Calu3 (cell line): Measurements from ENCODE around the gene EVA1C. TPM values are rescaled to one million over a fixed set of nuclear protein-coding genes. Genes with fewer than 3 reads are reported as not detected.
"Not testable (repeated sequence)": the region's sequence is repeated elsewhere in the genome, so short reads cannot be mapped to it uniquely, and the experiment has no call there.

Source experiments
- BruUV-seq: library from RNA; stranded (reverse); fragments of 400-500 nt; replicated peaks from 2 replicates; lab custom pipeline; 2021; lab: Mats Ljungman, UMichigan
- CTCF ChIA-PET: fragments of 300-600 bp; sonication (Branson Sonifier 250); formaldehyde crosslinking; loops from one replicate; lab custom pipeline; 2022; ENCODE audit warnings: antibody characterized with exemption; lab: Charles Lee
- DNase-seq: peaks from one replicate; pipeline ENCODE4 v3.0.0; 2022
- H3K27ac Mint-ChIP-seq: one replicate; pipeline ENCODE4 v1.8.0; 2022; ENCODE audit warnings: mixed read lengths; ENCODE audit not compliant: unreplicated experiment
- H3K27me3 Mint-ChIP-seq: one replicate; pipeline ENCODE4 v1.8.0; 2022; ENCODE audit warnings: mixed read lengths; ENCODE audit not compliant: unreplicated experiment
- H3K36me3 Mint-ChIP-seq: one replicate; pipeline ENCODE4 v1.8.0; 2022; ENCODE audit warnings: mild to moderate bottlenecking, moderate library complexity, mixed read lengths; ENCODE audit not compliant: insufficient read depth, unreplicated experiment
- H3K4me1 Mint-ChIP-seq: one replicate; pipeline ENCODE4 v1.8.0; 2022; ENCODE audit warnings: mild to moderate bottlenecking, low read depth, mixed read lengths; ENCODE audit not compliant: unreplicated experiment
- H3K4me3 Mint-ChIP-seq: one replicate; pipeline ENCODE4 v1.8.0; 2022; ENCODE audit warnings: mild to moderate bottlenecking, low read depth, moderate library complexity, mixed read lengths; ENCODE audit not compliant: unreplicated experiment
- H3K9me3 Mint-ChIP-seq: one replicate; pipeline ENCODE4 v1.8.0; 2022; ENCODE audit warnings: low read depth, mixed read lengths; ENCODE audit not compliant: unreplicated experiment
- intact Hi-C: fragments of 100-400 bp; cut with micrococcal nuclease; formaldehyde crosslinking; loops from one replicate; pipeline ENCODE4 v1.10.0; 2022; ENCODE audit not compliant: unreplicated experiment
- total RNA-seq: library from RNA; stranded (reverse); gene quantifications from 2 replicates; pipeline ENCODE4 v1.2.3, GENCODE V29; 2022
- TF ChIP-seq, protein P1 (sequence below): fragments of 200-600 bp; IDR thresholded peaks from one replicate; pipeline ENCODE4 v1.8.0; 2022; ENCODE audit warnings: antibody characterized with exemption; ENCODE audit not compliant: unreplicated experiment

Gene EVA1C
- total RNA-seq, 1 experiment from 2014 or later, result 1.4 TPM

DNA sequence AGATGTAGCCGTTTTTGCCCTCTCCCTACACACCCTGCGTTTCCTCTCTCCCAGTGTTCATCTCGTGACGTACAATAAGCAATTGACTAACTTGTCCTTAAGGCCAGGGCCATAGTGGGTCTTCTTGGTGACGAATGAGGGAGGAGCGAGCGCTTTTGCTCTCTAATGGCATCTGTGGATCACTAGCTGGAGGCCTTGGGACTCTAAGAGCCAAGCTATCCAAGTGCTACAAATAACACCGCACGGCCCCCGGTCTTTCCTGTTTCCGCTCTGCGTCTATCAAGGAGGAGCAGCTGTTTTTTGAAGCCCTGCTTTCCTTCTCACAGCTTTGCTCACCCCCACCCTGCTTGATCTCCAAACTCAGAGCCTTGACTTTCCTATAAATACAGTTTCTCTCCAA is 25.2 kb downstream of the EVA1C start:
- Mint-ChIP-seq H3K36me3 (peaks cover 9% of the 10 kb centered on the region), H3K9me3 (no peaks in the 10 kb centered on the region), H3K4me3 (no peak overlapping the region), H3K27ac (no peak overlapping the region), H3K4me1 (peaks cover 11% of the 10 kb centered on the region), H3K27me3 (peaks cover 43% of the 10 kb centered on the region)
- intact Hi-C loops, result no loop called here
- CTCF ChIA-PET, result no interaction called here
- DNase-seq, result no peak
- BruUV-seq, result no TSS peak
- TF ChIP-seq, protein P1, sequence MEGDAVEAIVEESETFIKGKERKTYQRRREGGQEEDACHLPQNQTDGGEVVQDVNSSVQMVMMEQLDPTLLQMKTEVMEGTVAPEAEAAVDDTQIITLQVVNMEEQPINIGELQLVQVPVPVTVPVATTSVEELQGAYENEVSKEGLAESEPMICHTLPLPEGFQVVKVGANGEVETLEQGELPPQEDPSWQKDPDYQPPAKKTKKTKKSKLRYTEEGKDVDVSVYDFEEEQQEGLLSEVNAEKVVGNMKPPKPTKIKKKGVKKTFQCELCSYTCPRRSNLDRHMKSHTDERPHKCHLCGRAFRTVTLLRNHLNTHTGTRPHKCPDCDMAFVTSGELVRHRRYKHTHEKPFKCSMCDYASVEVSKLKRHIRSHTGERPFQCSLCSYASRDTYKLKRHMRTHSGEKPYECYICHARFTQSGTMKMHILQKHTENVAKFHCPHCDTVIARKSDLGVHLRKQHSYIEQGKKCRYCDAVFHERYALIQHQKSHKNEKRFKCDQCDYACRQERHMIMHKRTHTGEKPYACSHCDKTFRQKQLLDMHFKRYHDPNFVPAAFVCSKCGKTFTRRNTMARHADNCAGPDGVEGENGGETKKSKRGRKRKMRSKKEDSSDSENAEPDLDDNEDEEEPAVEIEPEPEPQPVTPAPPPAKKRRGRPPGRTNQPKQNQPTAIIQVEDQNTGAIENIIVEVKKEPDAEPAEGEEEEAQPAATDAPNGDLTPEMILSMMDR, result no peak

DNA sequence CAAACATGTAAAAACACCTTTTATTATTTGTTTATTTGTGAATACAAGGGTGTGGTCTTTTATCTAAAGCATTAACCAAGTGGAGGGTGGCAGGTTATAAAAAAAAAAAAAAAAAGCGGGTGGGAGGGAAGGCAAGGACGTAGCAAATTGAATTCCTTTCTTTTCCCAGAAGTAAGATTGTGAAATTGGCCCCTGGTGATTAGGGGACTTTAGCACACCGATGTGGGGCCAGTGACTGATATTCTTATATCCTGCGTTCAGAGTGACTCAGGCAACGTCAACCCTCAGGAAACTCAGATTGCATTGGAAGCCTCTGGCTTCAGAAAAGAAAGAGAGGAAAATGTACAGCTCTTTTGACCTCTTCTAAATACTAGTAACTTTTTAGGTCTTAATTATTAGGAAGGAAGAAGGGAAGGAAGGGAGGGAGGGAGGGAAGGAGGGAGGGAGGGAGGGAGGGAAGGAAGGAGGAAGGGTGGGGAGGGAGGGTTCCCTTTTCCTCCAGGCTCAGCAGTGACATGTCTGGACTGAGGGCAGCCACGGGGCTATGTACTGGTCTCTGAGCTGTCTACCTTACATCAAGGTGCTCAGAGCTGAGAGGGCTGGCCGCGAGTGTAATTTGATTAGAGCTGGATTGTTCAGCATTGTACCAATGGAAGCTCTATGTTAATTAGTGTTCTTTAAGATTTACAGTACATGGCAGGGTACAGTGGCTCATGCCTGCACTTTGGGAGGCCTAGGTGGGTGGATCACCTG is 30.2 kb downstream of the EVA1C start:
- Mint-ChIP-seq H3K9me3 (peaks cover 4% of the 10 kb centered on the region), H3K4me3 (no peak overlapping the region), H3K27me3 (peaks cover 47% of the 10 kb centered on the region), H3K36me3 (no peaks in the 10 kb centered on the region), H3K4me1 (no peaks in the 10 kb centered on the region), H3K27ac (no peak overlapping the region)
- intact Hi-C loops, result no loop called here
- CTCF ChIA-PET, result no interaction called here
- DNase-seq, result no peak
- TF ChIP-seq, protein P1, result no peak
- no TSS peak for BruUV-seq

DNA sequence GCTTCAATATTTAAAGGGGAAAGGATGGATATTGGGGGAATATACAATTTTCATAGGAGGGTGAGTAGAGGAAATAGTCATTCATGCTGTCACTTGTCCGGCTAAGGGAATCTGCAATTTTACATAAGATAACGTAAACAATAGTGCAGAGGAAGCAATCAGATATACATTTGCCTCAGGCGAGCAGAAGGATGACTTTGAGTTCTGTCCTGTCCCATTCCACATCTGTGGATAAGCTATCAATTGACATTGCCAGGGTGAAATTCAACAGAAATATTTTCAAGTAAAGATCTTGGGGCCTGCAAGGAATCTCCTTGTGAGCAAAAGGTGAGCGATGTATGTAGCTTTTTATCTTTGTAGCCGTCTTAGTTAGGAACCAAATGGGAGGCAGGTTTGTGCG is 32.6 kb downstream of the EVA1C start:
- TF ChIP-seq, protein P1, result no peak
- no peaks in the 10 kb centered on the region for H3K4me1 Mint-ChIP-seq
- BruUV-seq, result no TSS peak
- H3K36me3 Mint-ChIP-seq, result no peaks in the 10 kb centered on the region
- intact Hi-C loops, result no loop called here
- peaks cover 4% of the 10 kb centered on the region for H3K9me3 Mint-ChIP-seq
- no peak overlapping the region for H3K4me3 Mint-ChIP-seq
- no peak for DNase-seq
- no peak overlapping the region for H3K27ac Mint-ChIP-seq
- CTCF ChIA-PET, result no interaction called here
- peaks cover 33% of the 10 kb centered on the region for H3K27me3 Mint-ChIP-seq

DNA sequence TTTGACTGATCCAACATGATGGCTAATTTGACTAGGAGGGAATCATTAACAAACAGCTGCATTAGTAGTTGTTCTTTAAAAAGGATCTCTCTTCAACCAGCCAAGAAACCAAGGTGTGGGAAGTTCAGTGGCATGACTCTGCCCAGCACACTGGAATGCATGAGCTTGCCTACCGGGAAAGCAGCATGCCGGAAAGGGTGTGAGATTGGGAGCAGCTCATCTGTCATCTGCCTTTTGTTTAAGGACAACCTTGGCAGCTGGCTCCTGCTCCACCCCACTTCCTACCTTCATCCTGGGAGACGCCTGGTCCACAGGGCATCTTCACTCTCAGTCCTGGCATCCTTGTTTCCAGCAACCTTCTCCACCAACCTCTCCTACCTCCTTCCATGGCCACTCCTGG is 33.9 kb downstream of the EVA1C start:
- H3K9me3 Mint-ChIP-seq, DNase-seq, H3K27ac Mint-ChIP-seq, BruUV-seq, H3K4me1 Mint-ChIP-seq, H3K36me3 Mint-ChIP-seq, intact Hi-C loops, CTCF ChIA-PET, H3K4me3 Mint-ChIP-seq: not testable (repeated sequence)
- H3K27me3 Mint-ChIP-seq, result peaks cover 21% of the 10 kb centered on the region

DNA sequence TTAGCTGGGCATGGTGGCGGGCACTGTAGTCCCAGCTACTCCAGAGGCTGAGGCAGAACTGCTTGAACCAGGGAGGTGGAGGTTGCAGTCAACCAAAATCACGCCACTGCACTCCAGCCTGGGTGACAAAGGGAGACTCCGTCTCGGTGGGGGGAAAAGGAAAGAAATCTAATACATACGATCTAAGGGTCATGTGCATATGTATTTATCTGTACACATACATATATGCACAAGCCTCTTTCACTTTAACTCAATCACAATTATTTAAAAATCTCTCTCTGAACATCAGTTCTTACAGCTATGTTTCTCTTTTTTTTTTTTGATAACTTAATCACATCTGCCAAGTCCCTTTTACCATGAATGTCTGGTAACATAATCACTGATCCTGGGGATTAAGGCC is 34.7 kb downstream of the EVA1C start:
- intact Hi-C loops, result no loop called here
- Mint-ChIP-seq H3K36me3 (no peaks in the 10 kb centered on the region), H3K4me3 (no peak overlapping the region), H3K4me1 (no peaks in the 10 kb centered on the region), H3K9me3 (peaks cover 4% of the 10 kb centered on the region), H3K27ac (no peak overlapping the region), H3K27me3 (peaks cover 15% of the 10 kb centered on the region)
- TF ChIP-seq, protein P1, result no peak
- no peak for DNase-seq
- no TSS peak for BruUV-seq
- CTCF ChIA-PET, result no interaction called here
